ENCODE measurements around the gene RAPGEF1.

Gene RAPGEF1

GRCh38 chr9:131769361-131769760, 29.5 kb upstream of the RAPGEF1 start:
- ChIA-PET CTCF (interaction anchor here (0.5 to 0.8 kb wide), 2 partner anchors 14 to 490 kb away, joined by 3 read pairs; no protein-coding TSS in a partner anchor), POLR2A (ENCODE audit: low non-redundant PET) (no interaction called here)
- no peak overlapping the region for H3K27ac ChIP-seq
- TF ChIP-seq CTCF (conservative IDR thresholded peaks at IDR 0.05; ENCODE audit: low read depth): no peak
- DNase-seq (ENCODE audit: low spot score): peak; percentile 54

- no peak for TF ChIP-seq CTCF (conservative IDR thresholded peaks at IDR 0.05; ENCODE audit: low read depth)
- ChIA-PET POLR2A (ENCODE audit: low non-redundant PET) (no interaction called here), CTCF (interaction anchor here (0.7 to 1.6 kb wide), 3 partner anchors 488 to 529 kb away, joined by 3 to 6 read pairs (median 4); no protein-coding TSS in a partner anchor)
- no peak for DNase-seq (ENCODE audit: low spot score)
- H3K27ac ChIP-seq: no peak overlapping the region
Measured at GRCh38 chr9:131764568-131764967, 24.7 kb upstream of the RAPGEF1 start.

- peak; percentile 99 for TF ChIP-seq CTCF (conservative IDR thresholded peaks at IDR 0.05; ENCODE audit: low read depth)
- POLR2A ChIA-PET (ENCODE audit: low non-redundant PET): no interaction called here
- CTCF ChIA-PET: interaction anchor here (0.6 to 2.1 kb wide), 18 partner anchors 13 to 610 kb away, joined by 3 to 19 read pairs (median 4); no protein-coding TSS in a partner anchor
- H3K27ac ChIP-seq: no peak overlapping the region
- peak; percentile 92 for DNase-seq (ENCODE audit: low spot score)
Measured at GRCh38 chr9:131762356-131762932, 22.6 kb upstream of the RAPGEF1 start.

GRCh38 chr9:131759017-131759647, 19.3 kb upstream of the RAPGEF1 start:
- peak; percentile 49 for DNase-seq (ENCODE audit: low spot score)
- H3K27ac ChIP-seq: no peak overlapping the region
- TF ChIP-seq CTCF (conservative IDR thresholded peaks at IDR 0.05; ENCODE audit: low read depth): no peak
- ChIA-PET CTCF (interaction anchor here (0.5 to 2.7 kb wide), 11 partner anchors 43 to 500 kb away, joined by 3 to 11 read pairs (median 5); no protein-coding TSS in a partner anchor), POLR2A (ENCODE audit: low non-redundant PET) (no interaction called here)

GRCh38 chr9:131757549-131757948, 17.7 kb upstream of the RAPGEF1 start:
- TF ChIP-seq CTCF (conservative IDR thresholded peaks at IDR 0.05; ENCODE audit: low read depth): no peak
- no peak overlapping the region for H3K27ac ChIP-seq
- POLR2A ChIA-PET (ENCODE audit: low non-redundant PET): no interaction called here
- DNase-seq (ENCODE audit: low spot score): no peak
- CTCF ChIA-PET: interaction anchor here (0.5 to 1.8 kb wide), 11 partner anchors 13 to 1106 kb away, joined by 3 to 7 read pairs (median 4); no protein-coding TSS in a partner anchor

- TF ChIP-seq CTCF (conservative IDR thresholded peaks at IDR 0.05; ENCODE audit: low read depth): peak; percentile 97
- DNase-seq (ENCODE audit: low spot score): peak; percentile 85
- H3K27ac ChIP-seq: no peak overlapping the region
- ChIA-PET POLR2A (ENCODE audit: low non-redundant PET) (no interaction called here), CTCF (interaction anchor here (0.5 to 1.9 kb wide), 37 partner anchors 9 to 898 kb away, joined by 3 to 9 read pairs (median 4); partner anchors contain the start of gene POMT1)
Measured at GRCh38 chr9:131755541-131756198, 15.8 kb upstream of the RAPGEF1 start.

Measured in RWPE1 (cell line).